H9 (cell line): ENCODE data around the gene ZNF407. TPM values are rescaled to one million over a fixed set of nuclear protein-coding genes. Genes with fewer than 3 reads are reported as not detected.

Experiments used
- DNase-seq: peaks from one replicate; pipeline ENCODE4 v3.0.0-alpha.2; 2017
- H2AFZ ChIP-seq: one replicate; pipeline ENCODE4 v1.6.1; 2013; ENCODE audit warnings: mild to moderate bottlenecking, low read length, control low read depth, moderate library complexity
- H2AK5ac ChIP-seq: 2 replicates; pipeline ENCODE4 v1.6.1; 2013; ENCODE audit warnings: low read length, control low read depth, mixed read lengths; ENCODE audit not compliant: insufficient read length
- H2BK120ac ChIP-seq: one replicate; pipeline ENCODE4 v1.6.1; 2013; ENCODE audit warnings: low read depth, mild to moderate bottlenecking, low read length, control low read depth, inconsistent platforms; ENCODE audit not compliant: poor library complexity, severe bottlenecking
- H2BK12ac ChIP-seq: 2 replicates; pipeline ENCODE4 v1.6.1; 2013; ENCODE audit warnings: low read length, control low read depth, mixed read lengths, low read depth; ENCODE audit not compliant: insufficient read length
- H2BK15ac ChIP-seq: 2 replicates; pipeline ENCODE4 v1.6.1; 2013; ENCODE audit warnings: low read depth, low read length, control low read depth
- H2BK20ac ChIP-seq: one replicate; pipeline ENCODE4 v1.6.1; 2013; ENCODE audit warnings: low read depth, mild to moderate bottlenecking, low read length, control low read depth, inconsistent platforms; ENCODE audit not compliant: poor library complexity, severe bottlenecking
- H2BK5ac ChIP-seq: 2 replicates; pipeline ENCODE4 v1.6.1; 2013; ENCODE audit warnings: low read length, control low read depth, mixed read lengths; ENCODE audit not compliant: insufficient read length
- H3K14ac ChIP-seq: 2 replicates; pipeline ENCODE4 v1.6.1; 2013; ENCODE audit warnings: low read length, control low read depth; ENCODE audit not compliant: insufficient read depth
- H3K18ac ChIP-seq: 2 replicates; pipeline ENCODE4 v1.6.1; 2013; ENCODE audit warnings: low read depth, mild to moderate bottlenecking, mixed read lengths, low read length, control low read depth; ENCODE audit not compliant: insufficient read length
- H3K23ac ChIP-seq: 2 replicates; pipeline ENCODE4 v1.6.1; 2013; ENCODE audit warnings: low read length, control low read depth, mixed read lengths, low read depth; ENCODE audit not compliant: insufficient read length
- H3K23me2 ChIP-seq: 2 replicates; pipeline ENCODE4 v1.6.1; 2013; ENCODE audit warnings: low read depth, mild to moderate bottlenecking, mixed read lengths, low read length, control low read depth; ENCODE audit not compliant: insufficient read length, poor library complexity, severe bottlenecking
- H3K27ac ChIP-seq: 2 replicates; pipeline ENCODE4 v1.5.1; 2013; ENCODE audit warnings: low read length, control low read depth, mixed read lengths, low read depth; ENCODE audit not compliant: insufficient read length
- H3K27me3 ChIP-seq: 2 replicates; pipeline ENCODE4 v1.6.1; 2013; ENCODE audit warnings: low read length, control low read depth, inconsistent platforms; ENCODE audit not compliant: insufficient read depth
- H3K4ac ChIP-seq: 2 replicates; pipeline ENCODE4 v1.6.1; 2013; ENCODE audit warnings: low read depth, mild to moderate bottlenecking, control low read depth, inconsistent platforms, low read length, moderate library complexity
- H3K4me1 ChIP-seq: 2 replicates; pipeline ENCODE4 v1.6.1; 2013; ENCODE audit warnings: low read length, control low read depth, inconsistent platforms; ENCODE audit not compliant: insufficient read depth
- H3K4me2 ChIP-seq: 2 replicates; pipeline ENCODE4 v1.6.1; 2013; ENCODE audit warnings: low read length, control low read depth, mixed read lengths; ENCODE audit not compliant: insufficient read length, insufficient read depth
- H3K56ac ChIP-seq: 2 replicates; pipeline ENCODE4 v1.6.1; 2013; ENCODE audit warnings: low read depth, mild to moderate bottlenecking, mixed read lengths, low read length, control low read depth; ENCODE audit not compliant: insufficient read length
- H3K79me1 ChIP-seq: 2 replicates; pipeline ENCODE4 v1.6.1; 2013; ENCODE audit warnings: low read depth, mild to moderate bottlenecking, moderate library complexity, low read length, control low read depth, inconsistent platforms; ENCODE audit not compliant: insufficient read depth, poor library complexity, severe bottlenecking
- H3K79me2 ChIP-seq: 2 replicates; pipeline ENCODE4 v1.6.1; 2013; ENCODE audit warnings: low read length, control low read depth, inconsistent platforms; ENCODE audit not compliant: insufficient read depth
- H3K9ac ChIP-seq: 2 replicates; pipeline ENCODE4 v1.6.1; 2013; ENCODE audit warnings: low read length, control low read depth, mixed read lengths; ENCODE audit not compliant: insufficient read length; ENCODE audit errors: extremely low read depth
- H3K9me3 ChIP-seq: one replicate; pipeline ENCODE4 v1.6.1; 2013; ENCODE audit warnings: low read depth, low read length, inconsistent platforms; ENCODE audit not compliant: control insufficient read depth
- H3T11ph ChIP-seq: one replicate; pipeline ENCODE4 v1.6.1; 2013; ENCODE audit warnings: mild to moderate bottlenecking, low read length, control low read depth, inconsistent platforms
- H4K20me1 ChIP-seq: one replicate; pipeline ENCODE4 v1.6.1; 2013; ENCODE audit not compliant: control insufficient read depth, insufficient read length, insufficient read depth
- H4K5ac ChIP-seq: 2 replicates; pipeline ENCODE4 v1.6.1; 2013; ENCODE audit warnings: low read depth, mild to moderate bottlenecking, mixed read lengths, low read length, control low read depth; ENCODE audit not compliant: insufficient read length
- H4K8ac ChIP-seq: replicated peaks from 2 replicates; pipeline ENCODE4 v1.6.1; 2013; ENCODE audit warnings: low read length, control low read depth, mixed read lengths, low read depth; ENCODE audit not compliant: insufficient read length
- H4K91ac ChIP-seq: 2 replicates; pipeline ENCODE4 v1.6.1; 2013; ENCODE audit warnings: low read depth, mild to moderate bottlenecking, moderate library complexity, mixed read lengths, low read length, control low read depth; ENCODE audit not compliant: insufficient read length
- H3K27ac Mint-ChIP-seq, 3 experiments: 2 replicates in 2 of 3; 3 replicates in 1 of 3; pipeline ENCODE4 v1.8.0; 2020 to 2021; ENCODE audit warnings: mixed read lengths in 3 of 3, mild to moderate bottlenecking in 1 of 3, moderate library complexity in 1 of 3
- H3K27me3 Mint-ChIP-seq: 2 replicates; pipeline ENCODE4 v1.8.0; 2021; ENCODE audit warnings: low read depth, mild to moderate bottlenecking, moderate library complexity, mixed read lengths
- H3K36me3 Mint-ChIP-seq, 3 experiments: 2 replicates in 2 of 3; 3 replicates in 1 of 3; pipeline ENCODE4 v1.8.0; 2020 to 2021; ENCODE audit warnings: low read depth in 3 of 3, mixed read lengths in 3 of 3; ENCODE audit not compliant: insufficient read depth in 1 of 3
- H3K4me1 Mint-ChIP-seq, 2 experiments: 2 replicates each; pipeline ENCODE4 v1.8.0; 2020; ENCODE audit warnings: mixed read lengths in 2 of 2
- H3K4me3 Mint-ChIP-seq, 2 experiments: 2 replicates in 1 of 2; 3 replicates in 1 of 2; pipeline ENCODE4 v1.8.0; 2020 to 2021; ENCODE audit warnings: mild to moderate bottlenecking in 2 of 2, mixed read lengths in 2 of 2, moderate library complexity in 1 of 2
- H3K9me3 Mint-ChIP-seq, 2 experiments: 2 replicates in 1 of 2; 3 replicates in 1 of 2; pipeline ENCODE4 v1.8.0; 2020; ENCODE audit warnings: mild to moderate bottlenecking in 2 of 2, mixed read lengths in 2 of 2, moderate library complexity in 1 of 2
- WGBS: extraction: QIAGEN DNeasy Blood & Tissue Kit; methylation state at CpG from one replicate; pipeline ENCODE4 v1.1.7; 2013; ENCODE audit warnings: missing lambda C conversion rate, low lambda C conversion rate, mixed read lengths; ENCODE audit not compliant: insufficient read length; ENCODE audit errors: extremely low coverage; 5-methylcytosine and 5-hydroxymethylcytosine counted together
- total RNA-seq: library from RNA; stranded (reverse); gene quantifications from 2 replicates; pipeline ENCODE4 v1.2.1, GENCODE V29; 2021
- TF ChIP-seq, protein P1 (sequence below): fragments of 200-600 bp; sonication (generic); conservative IDR thresholded peaks from 3 replicates; pipeline ENCODE4 v1.8.0; 2021; ENCODE audit warnings: antibody characterized with exemption, mild to moderate bottlenecking

Gene ZNF407
- total RNA-seq, 1 experiment from 2014 or later, result 8.7 TPM

DNA sequence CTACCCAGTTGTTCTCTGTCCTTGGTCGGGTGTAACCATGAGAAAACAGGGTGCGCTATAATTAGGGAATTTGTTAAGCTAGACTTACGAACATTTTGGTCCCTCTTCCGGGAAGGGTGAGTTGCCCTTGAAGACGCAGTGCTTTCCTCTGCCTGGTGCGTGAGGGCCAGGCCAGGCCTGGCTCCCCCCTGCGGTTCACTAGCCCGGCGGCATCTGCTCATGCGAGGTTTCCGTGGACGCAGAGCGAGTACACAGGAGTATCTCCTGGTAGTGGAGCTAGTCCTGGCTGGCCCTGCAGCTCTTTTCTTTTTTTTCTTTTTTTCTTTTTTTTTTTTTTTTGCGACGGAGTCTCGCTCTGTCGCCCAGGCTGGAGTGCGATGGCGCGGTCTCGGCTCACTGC is 462.5 kb downstream of the ZNF407 start:
- Histone ChIP-seq H2BK15ac (no peak overlapping the region), H3K23me2 (no peaks in the 10 kb centered on the region), H2BK5ac (no peak overlapping the region), H3K79me2 (no peaks in the 10 kb centered on the region), H3K23ac (no peak overlapping the region), H2BK120ac (no peak overlapping the region), H3K4ac (no peak overlapping the region), H3K27ac (no peak overlapping the region), H4K91ac (no peak overlapping the region), H3K27me3 (no peaks in the 10 kb centered on the region), H2BK20ac (no peak overlapping the region), H4K5ac (no peak overlapping the region), H3T11ph (no peak overlapping the region), H3K9ac (no peak overlapping the region), H4K8ac (no peak overlapping the region), H3K79me1 (no peaks in the 10 kb centered on the region), H4K20me1 (no peaks in the 10 kb centered on the region), H2BK12ac (no peak overlapping the region), H3K4me1 (no peaks in the 10 kb centered on the region), H3K56ac (no peak overlapping the region), H2AK5ac (no peak overlapping the region), H2AFZ (no peak overlapping the region), H3K4me2 (no peak overlapping the region), H3K9me3 (no peaks in the 10 kb centered on the region), H3K18ac (no peak overlapping the region), H3K14ac (no peak overlapping the region)
- no peak overlapping the region for H3K4me3 Mint-ChIP-seq
- H3K4me1 Mint-ChIP-seq, result peaks cover 0 to 6% of the 10 kb centered on the region in 2 experiments; a peak in 2 of 4 replicates
- H3K9me3 Mint-ChIP-seq, result no peaks in the 10 kb centered on the region; a peak in 1 of 5 replicates
- H3K27ac Mint-ChIP-seq, result no peak overlapping the region
- no peak for DNase-seq
- TF ChIP-seq, protein P1, sequence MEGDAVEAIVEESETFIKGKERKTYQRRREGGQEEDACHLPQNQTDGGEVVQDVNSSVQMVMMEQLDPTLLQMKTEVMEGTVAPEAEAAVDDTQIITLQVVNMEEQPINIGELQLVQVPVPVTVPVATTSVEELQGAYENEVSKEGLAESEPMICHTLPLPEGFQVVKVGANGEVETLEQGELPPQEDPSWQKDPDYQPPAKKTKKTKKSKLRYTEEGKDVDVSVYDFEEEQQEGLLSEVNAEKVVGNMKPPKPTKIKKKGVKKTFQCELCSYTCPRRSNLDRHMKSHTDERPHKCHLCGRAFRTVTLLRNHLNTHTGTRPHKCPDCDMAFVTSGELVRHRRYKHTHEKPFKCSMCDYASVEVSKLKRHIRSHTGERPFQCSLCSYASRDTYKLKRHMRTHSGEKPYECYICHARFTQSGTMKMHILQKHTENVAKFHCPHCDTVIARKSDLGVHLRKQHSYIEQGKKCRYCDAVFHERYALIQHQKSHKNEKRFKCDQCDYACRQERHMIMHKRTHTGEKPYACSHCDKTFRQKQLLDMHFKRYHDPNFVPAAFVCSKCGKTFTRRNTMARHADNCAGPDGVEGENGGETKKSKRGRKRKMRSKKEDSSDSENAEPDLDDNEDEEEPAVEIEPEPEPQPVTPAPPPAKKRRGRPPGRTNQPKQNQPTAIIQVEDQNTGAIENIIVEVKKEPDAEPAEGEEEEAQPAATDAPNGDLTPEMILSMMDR, result no peak
- H3K27me3 Mint-ChIP-seq, result no peaks in the 10 kb centered on the region
- peaks cover 2 to 3% (median 2%) of the 10 kb centered on the region in 3 experiments; a peak in 1 of 7 replicates for H3K36me3 Mint-ChIP-seq
- whole genome bisulfite sequencing, result no CpG with 5 or more reads among the region's 21 CpGs
